GM04504 (cell line): Measurements from ENCODE around the gene SLC13A1.
"Not testable (repeated sequence)": the region's sequence is repeated elsewhere in the genome, so short reads cannot be mapped to it uniquely, and the experiment has no call there.

Experiments used
- DNase-seq: peaks from one replicate; pipeline ENCODE4 v3.0.0-alpha.2; 2012; ENCODE audit warnings: low read depth

Gene SLC13A1

GRCh38 chr7:123126171-123126570 is 73.6 kb downstream of the SLC13A1 start:
- no peak for DNase-seq

DNA sequence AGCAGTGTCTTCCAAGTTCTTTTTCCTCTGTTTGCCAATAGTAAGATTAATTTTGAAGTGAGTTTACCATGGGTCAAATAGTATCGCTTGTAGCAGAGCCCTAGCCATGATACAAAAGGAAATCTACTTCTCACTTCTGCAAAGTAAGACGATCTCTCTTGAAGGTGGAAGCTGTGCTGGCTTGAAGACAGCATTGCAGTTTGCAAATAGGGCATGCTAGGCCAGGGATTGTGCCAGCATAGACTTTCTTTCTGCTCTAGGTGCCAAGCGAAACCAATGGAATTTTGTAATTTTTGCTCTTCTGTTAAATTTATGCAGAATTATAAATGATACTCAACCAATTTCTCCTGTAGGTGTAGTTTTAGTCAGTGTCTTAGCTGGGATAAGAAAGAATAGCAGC is 74.5 kb downstream of the SLC13A1 start:
- no peak for DNase-seq

DNA sequence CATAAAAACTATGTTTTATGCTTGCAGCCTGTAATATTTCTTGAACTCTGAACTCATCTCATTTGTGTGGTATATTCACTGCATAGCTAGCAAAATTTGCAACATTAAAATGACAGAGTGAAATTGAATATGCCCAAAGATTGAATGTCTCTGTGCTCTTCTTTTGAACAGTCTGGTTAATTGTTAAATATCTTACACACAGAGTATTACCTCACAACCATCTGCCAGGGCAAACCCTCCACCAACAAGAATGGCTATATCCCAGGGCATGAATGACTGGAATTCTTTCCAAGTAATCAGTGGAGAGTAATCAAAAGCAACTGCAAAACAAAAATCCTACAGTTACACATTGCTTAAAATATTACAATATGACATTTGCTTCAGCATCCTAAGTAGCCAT is 76.9 kb downstream of the SLC13A1 start:
- no peak for DNase-seq

DNA sequence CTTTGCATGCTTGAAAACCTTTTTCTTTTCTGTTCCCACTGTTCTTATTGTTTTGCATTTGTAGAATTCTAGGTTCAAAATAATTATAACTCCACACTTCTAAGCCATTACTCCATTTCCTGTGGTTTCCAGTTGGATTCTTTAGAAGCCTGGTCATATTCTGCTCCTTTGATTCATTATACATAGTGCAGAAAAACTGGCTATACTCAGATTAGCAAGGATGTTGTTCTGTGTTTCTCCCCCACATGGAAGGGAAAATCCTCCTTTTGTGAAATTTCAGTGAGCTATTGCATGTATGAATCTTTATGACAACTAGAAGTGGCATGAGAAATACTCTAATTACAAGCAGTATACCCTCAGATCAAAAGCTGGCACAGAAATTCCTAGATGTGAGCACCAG is 79.5 kb downstream of the SLC13A1 start:
- DNase-seq, result peak; percentile 3

GRCh38 chr7:123115331-123115730 is 84.4 kb downstream of the SLC13A1 start:
- no peak for DNase-seq

- no peak for DNase-seq
Observed at GRCh38 chr7:123114288-123114687, 85.5 kb downstream of the SLC13A1 start.

GRCh38 chr7:123112833-123113232 is 86.9 kb downstream of the SLC13A1 start:
- DNase-seq, result no peak

DNA sequence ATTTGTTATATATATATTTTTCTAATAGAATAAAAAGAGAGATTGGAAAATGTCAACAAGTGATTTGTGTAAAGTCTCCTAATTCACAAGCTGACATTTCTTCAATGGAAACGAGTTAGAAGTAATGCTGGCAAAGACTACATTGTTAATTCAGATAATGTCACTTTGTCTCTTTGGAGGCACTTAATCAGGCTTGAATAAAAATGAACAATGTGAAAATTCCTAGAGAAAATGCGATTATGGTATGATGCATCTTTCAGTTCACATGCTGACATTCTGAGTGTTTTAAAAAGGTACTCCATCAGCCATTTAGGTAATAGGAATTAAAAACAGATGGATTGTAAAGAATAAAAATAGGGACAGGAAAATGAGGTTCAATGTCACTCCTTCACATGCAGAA is 100.1 kb downstream of the SLC13A1 start:
- no peak for DNase-seq

DNA sequence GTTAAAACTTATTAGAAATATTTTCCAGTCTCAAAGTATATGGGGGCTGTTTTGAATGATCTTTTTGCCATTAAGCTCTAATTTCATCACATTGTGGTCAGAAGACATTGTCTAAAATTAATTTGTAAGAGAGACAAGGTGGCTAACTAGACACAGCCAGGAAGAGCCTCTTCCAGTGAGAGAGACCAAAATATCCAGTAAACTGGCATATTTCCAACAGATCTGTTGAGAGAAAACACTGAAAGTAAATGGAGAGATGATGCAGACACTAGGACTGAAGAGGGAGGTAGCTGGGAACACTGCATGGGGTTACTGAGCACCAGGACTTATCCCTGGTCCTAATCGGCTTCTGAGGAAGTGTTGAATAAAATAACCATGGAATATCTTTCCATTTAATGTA is 102.8 kb downstream of the SLC13A1 start:
- no peak for DNase-seq

DNA sequence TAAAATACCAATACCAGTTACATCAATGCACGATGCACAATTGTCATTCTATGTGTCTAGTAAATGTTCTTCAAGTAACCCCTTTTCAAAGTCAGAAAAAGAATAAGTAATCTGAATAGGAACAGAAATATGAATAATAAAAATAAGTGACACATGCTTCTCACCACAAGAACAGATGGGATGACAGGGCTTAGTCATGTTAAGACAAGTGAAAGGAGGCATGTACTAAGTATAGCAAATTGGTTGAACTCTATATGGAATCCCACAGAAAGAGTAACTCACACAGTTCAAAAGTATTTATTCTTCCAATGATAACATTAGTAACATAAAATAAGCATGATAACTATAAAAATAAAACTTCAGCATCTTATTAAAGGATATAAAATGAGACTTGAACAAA is 103.3 kb downstream of the SLC13A1 start:
- DNase-seq, result no peak

GRCh38 chr7:123090456-123090855 is 109.3 kb downstream of the SLC13A1 start:
- DNase-seq, result no peak

- not testable (repeated sequence) for DNase-seq
Observed at GRCh38 chr7:123086910-123087309, 112.9 kb downstream of the SLC13A1 start.

DNA sequence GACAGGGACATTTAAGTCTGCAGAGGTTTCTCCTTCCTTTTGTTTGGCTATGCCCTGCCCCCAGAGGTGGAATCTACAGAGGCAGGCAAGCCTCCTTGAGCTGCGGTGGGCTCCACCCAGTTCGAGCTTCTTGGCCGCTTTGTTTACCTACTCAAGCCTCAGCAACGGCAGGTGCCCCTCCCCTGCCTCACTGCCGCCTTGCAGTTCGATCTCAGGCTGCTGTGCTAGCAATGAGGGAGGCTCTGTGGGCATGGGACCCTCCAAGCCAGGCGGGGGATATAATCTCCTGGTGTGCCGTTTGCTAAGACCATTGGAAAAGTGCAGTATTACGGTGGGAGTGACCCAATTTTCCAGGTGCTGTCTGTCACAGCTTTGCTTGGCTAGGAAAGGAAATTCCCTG is 114.9 kb downstream of the SLC13A1 start:
- not testable (repeated sequence) for DNase-seq

DNA sequence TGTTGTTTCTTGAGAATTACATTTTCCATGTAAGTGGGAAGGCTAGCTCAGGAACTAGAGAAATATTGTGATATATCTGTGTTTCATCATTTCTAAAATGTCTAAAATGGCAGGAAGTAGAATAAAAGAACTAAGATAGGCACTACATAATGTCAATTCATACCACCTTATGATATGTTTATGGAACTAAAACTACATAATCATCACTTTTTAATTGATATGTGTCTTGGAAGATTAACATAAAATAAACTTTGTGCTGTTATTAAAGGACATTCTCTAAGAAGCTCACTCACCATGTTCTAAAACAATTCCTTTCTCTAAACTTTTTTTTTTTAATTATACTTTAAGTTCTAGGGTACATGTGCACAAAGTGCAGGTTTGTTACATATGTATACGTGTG is 120.7 kb downstream of the SLC13A1 start:
- DNase-seq, result no peak

- no peak for DNase-seq
Observed at GRCh38 chr7:123075838-123076467, 123.8 kb downstream of the SLC13A1 start.

GRCh38 chr7:123070702-123071286 is 129.0 kb downstream of the SLC13A1 start:
- no peak for DNase-seq

DNA sequence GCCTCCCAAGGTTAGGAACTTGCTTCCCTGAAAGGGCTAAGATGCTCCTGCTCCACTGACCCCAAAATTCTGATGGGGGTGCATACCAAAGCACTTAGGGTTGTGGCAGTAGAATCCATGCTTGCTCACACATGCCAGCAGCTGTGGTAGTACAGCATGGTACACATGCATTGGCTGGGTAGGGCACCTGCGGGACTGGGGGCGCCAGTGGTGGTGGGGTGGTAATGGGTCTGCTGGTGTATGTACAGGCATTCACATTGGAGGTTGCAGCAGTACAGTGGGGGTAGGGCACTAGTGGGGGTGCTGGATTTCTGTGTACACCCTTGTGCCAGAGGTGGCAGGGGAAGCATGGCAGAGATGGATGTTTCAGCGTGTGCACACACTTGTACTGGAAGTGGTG is 132.0 kb downstream of the SLC13A1 start:
- DNase-seq, result no peak
